HG02610 (cell line): Measurements from ENCODE around the gene PCDHA6.
"Not testable (repeated sequence)": the region's sequence is repeated elsewhere in the genome, so short reads cannot be mapped to it uniquely, and the experiment has no call there.

Experiments
- ATAC-seq: cut with Tn5 transposase; IDR thresholded peaks from one replicate; pipeline ENCODE4 v1.9.1; 2021; ENCODE audit warnings: mild to moderate bottlenecking, moderate library complexity; ENCODE audit not compliant: unreplicated experiment

PCDHA6 gene

GRCh38 chr5:140808889-140809291 lies 18.9 kb upstream of the PCDHA6 start:
- ATAC-seq: no peak

DNA sequence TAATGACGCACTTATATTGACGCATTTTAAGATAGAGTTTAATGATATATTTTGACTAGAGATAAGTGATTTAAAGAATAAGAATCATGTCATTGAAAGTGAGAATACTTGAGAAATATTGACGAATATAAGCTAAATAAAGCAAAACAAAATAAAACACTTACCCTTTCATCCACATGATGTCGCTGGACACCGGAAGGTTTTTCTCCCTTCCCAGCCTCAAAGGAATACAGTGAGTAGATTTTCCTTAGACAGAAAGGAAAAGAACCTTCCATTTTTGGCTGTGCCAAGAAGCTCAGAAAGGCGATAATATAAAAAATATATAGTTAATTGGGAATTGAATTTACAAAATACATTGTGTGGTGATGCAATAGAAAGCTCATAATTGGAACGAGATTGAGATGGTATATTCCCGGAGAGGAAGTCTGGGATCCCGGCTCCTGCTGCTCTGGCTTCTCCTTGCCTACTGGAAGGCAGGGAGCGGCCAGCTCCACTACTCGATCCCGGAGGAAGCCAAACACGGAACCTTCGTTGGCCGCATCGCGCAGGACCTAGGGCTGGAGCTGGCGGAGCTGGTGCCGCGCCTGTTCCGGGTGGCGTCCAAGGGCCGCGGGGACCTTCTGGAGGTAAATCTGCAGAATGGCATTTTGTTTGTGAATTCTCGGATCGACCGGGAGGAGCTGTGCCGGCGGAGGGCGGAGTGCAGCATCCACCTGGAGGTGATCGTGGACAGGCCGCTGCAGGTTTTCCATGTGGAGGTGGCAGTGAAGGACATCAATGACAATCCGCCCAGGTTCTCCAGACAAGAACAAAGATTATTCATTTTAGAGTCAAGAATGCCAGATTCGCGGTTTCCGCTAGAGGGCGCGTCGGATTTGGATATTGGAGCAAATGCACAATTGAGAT lies 6.1 kb upstream of the PCDHA6 start, which contains the start of gene PCDHA5:
Gene PCDHA5 (plus strand): TSS at position 239 of the 906 bp plus-strand sequence.
- no peak for ATAC-seq

DNA sequence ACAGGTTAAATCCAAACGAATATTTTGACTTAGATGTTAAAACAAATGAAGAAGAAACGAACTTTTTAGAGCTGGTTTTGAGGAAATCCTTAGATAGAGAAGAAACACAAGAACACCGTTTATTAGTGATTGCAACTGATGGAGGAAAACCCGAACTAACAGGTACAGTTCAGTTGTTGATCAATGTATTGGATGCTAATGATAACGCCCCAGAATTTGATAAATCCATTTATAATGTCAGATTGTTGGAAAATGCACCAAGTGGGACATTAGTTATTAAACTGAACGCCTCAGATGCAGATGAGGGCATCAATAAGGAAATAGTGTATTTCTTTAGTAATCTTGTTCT lies 5.5 kb upstream of the PCDHA6 start:
- ATAC-seq: no peak

GRCh38 chr5:140822969-140823368 lies 4.8 kb upstream of the PCDHA6 start:
- not testable (repeated sequence) for ATAC-seq

- ATAC-seq: no peak
Observed at GRCh38 chr5:140823475-140823874, 4.3 kb upstream of the PCDHA6 start.

DNA sequence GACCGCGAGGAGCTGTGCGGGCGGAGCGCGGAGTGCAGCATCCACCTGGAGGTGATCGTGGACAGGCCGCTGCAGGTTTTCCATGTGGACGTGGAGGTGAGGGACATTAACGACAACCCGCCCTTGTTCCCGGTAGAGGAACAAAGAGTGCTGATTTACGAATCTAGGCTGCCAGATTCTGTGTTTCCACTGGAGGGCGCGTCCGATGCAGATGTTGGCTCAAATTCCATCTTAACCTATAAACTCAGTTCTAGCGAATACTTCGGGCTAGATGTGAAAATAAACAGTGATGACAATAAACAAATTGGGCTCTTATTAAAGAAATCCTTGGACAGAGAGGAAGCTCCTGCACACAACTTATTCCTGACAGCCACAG lies 590 bp downstream of the PCDHA6 start:
- no peak for ATAC-seq

DNA sequence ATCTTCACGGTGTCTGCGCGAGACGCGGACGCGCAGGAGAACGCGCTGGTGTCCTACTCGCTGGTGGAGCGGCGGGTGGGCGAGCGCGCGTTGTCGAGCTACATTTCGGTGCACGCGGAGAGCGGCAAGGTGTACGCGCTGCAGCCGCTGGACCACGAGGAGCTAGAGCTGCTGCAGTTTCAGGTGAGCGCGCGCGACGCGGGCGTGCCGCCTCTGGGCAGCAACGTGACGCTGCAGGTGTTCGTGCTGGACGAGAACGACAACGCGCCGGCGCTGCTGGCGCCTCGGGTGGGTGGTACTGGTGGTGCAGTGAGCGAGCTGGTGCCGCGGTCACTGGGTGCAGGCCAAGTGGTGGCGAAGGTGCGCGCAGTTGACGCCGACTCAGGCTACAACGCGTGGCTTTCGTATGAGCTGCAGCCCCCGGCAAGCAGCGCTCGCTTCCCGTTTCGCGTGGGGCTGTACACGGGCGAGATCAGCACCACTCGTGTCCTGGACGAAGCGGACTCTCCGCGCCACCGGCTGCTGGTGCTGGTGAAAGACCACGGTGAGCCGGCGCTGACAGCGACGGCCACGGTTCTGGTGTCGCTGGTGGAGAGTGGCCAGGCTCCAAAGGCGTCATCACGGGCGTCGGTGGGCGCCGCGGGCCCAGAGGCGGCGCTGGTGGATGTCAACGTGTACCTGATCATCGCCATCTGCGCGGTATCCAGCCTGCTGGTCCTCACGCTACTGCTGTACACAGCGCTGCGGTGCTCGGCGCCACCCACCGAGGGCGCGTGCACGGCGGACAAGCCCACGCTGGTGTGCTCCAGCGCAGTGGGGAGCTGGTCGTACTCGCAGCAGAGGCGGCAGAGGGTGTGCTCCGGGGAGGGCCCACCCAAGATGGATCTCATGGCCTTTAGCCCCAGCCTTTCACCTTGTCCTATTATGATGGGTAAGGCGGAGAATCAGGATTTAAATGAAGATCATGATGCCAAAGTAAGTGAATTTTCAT lies 2.0 kb downstream of the PCDHA6 start:
- not testable (repeated sequence) for ATAC-seq

- no peak for ATAC-seq
Observed at GRCh38 chr5:140833993-140834392, 6.2 kb downstream of the PCDHA6 start, which contains the start of gene PCDHA7. Gene PCDHA7 (plus strand): TSS chr5:140834269. CDS start chr5:140834384, 115 bp downstream.

GRCh38 chr5:140834439-140835008 lies 6.8 kb downstream of the PCDHA6 start:
- ATAC-seq: not testable (repeated sequence)

DNA sequence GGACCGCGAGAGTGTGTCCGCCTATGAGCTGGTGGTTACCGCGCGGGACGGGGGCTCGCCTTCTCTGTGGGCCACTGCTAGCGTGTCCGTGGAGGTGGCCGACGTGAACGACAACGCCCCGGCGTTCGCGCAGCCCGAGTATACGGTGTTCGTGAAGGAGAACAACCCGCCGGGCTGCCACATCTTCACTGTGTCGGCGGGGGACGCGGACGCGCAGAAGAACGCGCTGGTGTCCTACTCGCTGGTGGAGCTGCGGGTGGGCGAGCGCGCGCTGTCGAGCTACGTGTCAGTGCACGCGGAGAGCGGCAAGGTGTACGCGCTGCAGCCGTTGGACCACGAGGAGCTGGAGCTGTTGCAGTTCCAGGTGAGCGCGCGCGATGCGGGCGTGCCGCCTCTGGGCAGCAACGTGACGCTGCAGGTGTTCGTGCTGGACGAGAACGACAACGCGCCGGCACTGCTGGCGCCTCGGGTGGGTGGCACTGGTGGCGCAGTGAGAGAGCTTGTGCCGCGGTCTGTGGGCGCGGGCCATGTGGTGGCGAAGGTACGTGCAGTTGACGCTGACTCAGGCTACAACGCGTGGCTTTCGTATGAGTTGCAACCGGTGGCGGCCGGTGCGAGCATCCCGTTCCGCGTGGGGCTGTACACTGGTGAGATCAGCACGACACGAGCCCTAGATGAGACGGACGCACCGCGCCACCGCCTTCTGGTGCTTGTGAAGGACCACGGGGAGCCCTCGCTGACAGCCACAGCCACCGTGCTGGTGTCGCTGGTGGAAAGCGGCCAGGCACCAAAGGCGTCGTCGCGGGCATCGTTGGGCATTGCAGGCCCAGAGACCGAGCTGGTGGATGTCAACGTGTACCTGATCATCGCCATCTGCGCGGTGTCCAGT lies 8.1 kb downstream of the PCDHA6 start:
- ATAC-seq: no peak

DNA sequence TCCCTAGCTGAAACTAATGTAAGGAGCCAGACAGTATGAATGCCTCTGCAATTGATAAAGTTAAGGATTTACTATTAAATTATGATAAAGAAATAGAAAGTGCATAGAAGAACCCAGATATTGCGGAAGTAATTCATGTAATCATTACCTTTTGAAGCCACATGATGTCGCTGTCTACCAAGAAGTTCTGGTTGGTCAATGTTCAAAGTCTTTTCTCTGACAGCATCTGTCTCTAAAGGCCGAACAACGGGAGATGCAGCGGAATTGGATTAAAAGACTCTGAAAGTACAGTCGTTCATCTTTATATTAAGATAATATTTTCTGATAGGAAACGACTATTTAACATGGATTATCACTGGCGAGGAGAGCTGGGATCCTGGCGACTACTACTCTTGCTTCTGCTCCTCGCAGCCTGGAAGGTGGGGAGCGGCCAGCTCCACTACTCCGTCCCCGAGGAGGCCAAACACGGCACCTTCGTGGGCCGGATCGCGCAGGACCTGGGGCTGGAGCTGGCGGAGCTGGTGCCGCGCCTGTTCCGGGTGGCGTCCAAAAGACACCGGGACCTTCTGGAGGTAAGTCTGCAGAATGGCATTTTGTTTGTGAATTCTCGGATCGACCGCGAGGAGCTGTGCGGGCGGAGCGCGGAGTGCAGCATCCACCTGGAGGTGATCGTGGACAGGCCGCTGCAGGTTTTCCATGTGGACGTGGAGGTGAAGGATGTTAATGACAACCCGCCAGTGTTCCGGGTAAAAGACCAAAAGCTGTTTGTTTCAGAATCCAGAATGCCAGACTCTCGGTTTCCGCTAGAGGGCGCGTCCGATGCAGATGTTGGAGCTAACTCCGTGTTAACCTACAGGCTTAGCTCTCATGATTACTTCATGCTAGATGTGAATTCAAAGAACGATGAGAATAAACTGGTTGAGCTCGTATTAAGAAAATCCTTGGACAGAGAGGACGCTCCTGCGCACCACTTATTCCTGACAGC lies 13.5 kb downstream of the PCDHA6 start, which contains the start of gene PCDHA8:
Gene PCDHA8 (plus strand): TSS at position 210 of the 985 bp plus-strand sequence. CDS start 135 bp downstream, at position 345.
- ATAC-seq: no peak

DNA sequence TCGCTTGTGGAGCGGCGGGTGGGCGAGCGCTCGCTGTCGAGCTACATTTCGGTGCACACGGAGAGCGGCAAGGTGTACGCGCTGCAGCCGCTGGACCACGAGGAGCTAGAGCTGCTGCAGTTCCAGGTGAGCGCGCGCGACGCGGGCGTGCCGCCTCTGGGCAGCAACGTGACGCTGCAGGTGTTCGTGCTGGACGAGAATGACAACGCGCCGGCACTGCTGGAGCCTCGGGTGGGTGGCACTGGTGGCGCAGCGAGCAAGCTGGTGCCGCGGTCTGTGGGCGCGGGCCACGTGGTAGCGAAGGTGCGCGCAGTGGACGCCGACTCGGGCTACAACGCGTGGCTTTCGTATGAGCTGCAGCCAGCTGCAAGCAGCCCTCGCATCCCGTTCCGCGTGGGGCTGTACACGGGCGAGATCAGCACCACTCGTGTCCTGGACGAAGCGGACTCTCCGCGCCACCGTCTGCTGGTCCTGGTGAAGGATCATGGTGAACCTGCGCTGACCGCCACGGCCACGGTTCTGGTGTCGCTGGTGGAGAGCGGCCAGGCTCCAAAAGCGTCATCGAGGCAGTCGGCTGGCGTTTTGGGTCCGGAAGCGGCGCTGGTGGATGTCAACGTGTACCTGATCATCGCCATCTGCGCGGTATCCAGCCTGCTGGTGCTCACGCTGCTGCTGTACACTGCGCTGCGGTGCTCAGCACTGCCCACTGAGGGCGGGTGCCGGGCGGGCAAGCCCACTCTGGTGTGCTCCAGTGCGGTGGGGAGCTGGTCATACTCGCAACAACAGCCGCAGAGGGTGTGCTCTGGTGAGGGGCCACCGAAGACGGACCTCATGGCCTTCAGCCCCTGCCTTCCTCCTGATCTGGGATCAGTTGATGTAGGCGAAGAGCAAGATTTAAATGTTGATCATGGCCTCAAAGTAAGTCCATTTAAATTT lies 15.3 kb downstream of the PCDHA6 start:
- no peak for ATAC-seq

DNA sequence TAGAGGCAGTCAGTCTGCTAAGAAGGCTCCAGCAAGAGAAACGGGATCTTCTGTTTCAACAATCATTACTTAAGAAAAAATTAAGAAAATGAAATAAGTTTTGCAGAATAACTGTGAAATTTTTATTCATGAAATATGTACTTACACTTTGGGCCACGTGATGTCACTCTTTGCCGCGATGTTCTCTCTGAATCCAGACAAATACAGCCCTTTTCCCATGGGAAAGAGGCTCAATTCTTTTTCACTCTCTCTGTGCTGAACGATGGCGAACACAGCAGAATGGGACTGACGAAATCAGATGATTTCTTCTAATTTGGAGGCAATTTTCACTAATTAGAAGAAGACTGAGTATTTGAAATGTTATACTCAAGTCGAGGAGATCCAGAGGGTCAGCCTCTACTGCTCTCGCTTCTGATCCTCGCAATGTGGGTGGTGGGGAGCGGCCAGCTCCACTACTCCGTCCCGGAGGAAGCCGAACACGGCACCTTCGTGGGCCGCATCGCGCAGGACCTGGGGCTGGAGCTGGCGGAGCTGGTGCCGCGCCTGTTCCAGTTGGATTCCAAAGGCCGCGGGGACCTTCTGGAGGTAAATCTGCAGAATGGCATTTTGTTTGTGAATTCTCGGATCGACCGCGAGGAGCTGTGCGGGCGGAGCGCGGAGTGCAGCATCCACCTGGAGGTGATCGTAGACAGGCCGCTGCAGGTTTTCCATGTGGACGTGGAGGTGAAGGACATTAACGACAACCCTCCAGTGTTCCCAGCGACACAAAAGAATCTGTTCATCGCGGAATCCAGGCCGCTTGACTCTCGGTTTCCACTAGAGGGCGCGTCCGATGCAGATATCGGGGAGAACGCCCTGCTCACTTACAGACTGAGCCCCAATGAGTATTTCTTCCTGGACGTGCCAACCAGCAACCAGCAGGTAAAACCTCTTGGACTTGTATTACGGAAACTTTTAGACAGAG lies 20.7 kb downstream of the PCDHA6 start, which contains the start of gene PCDHA9:
Gene PCDHA9 (plus strand): TSS at position 244 of the 964 bp plus-strand sequence. CDS start 114 bp downstream, at position 358.
- not testable (repeated sequence) for ATAC-seq

- ATAC-seq: not testable (repeated sequence)
Observed at GRCh38 chr5:140849831-140850634, 22.3 kb downstream of the PCDHA6 start.
